BE2C (cell line): ENCODE data around the gene GPC6.
"Not testable (repeated sequence)": the region's sequence is repeated elsewhere in the genome, so short reads cannot be mapped to it uniquely, and the experiment has no call there.

Experiments
- DNase-seq: peaks from one replicate; pipeline ENCODE4 v3.0.0-alpha.2; 2020
- H3K27me3 ChIP-seq: fragments of 250-450 bp; sonication (Bioruptor Pico); 2 replicates; pipeline ENCODE4 v1.5.1; 2020; ENCODE audit warnings: mild to moderate bottlenecking
- H3K36me3 ChIP-seq: fragments of 250-450 bp; sonication (Bioruptor Pico); 2 replicates; pipeline ENCODE4 v1.5.1; 2020; ENCODE audit warnings: mild to moderate bottlenecking
- H3K4me1 ChIP-seq: fragments of 250-450 bp; sonication (Bioruptor Pico); 2 replicates; pipeline ENCODE4 v1.5.1; 2020
- H3K4me3 ChIP-seq: 2 replicates; pipeline ENCODE4 v1.5.1; 2011; ENCODE audit warnings: low read depth, low read length
- H3K9me3 ChIP-seq: fragments of 250-450 bp; sonication (Bioruptor Pico); 2 replicates; pipeline ENCODE4 v1.5.1; 2020
- TF ChIP-seq, protein P1 (sequence below): IDR thresholded peaks from 2 replicates; pipeline ENCODE4 v1.5.1; 2012; ENCODE audit warnings: mild to moderate bottlenecking, low read depth, low read length

Gene GPC6

GRCh38 chr13:93476175-93476574 lies 249.6 kb downstream of the GPC6 start:
- TF ChIP-seq, protein P1, sequence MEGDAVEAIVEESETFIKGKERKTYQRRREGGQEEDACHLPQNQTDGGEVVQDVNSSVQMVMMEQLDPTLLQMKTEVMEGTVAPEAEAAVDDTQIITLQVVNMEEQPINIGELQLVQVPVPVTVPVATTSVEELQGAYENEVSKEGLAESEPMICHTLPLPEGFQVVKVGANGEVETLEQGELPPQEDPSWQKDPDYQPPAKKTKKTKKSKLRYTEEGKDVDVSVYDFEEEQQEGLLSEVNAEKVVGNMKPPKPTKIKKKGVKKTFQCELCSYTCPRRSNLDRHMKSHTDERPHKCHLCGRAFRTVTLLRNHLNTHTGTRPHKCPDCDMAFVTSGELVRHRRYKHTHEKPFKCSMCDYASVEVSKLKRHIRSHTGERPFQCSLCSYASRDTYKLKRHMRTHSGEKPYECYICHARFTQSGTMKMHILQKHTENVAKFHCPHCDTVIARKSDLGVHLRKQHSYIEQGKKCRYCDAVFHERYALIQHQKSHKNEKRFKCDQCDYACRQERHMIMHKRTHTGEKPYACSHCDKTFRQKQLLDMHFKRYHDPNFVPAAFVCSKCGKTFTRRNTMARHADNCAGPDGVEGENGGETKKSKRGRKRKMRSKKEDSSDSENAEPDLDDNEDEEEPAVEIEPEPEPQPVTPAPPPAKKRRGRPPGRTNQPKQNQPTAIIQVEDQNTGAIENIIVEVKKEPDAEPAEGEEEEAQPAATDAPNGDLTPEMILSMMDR, result no peak
- no peaks in the 10 kb centered on the region for H3K27me3 ChIP-seq
- H3K4me1 ChIP-seq, result no peaks in the 10 kb centered on the region; the same call in 1 of the 2 replicates
- H3K9me3 ChIP-seq, result peaks cover 3% of the 10 kb centered on the region; the same call in 1 of the 2 replicates
- H3K4me3 ChIP-seq, result no peak overlapping the region
- no peaks in the 10 kb centered on the region for H3K36me3 ChIP-seq
- no peak for DNase-seq

DNA sequence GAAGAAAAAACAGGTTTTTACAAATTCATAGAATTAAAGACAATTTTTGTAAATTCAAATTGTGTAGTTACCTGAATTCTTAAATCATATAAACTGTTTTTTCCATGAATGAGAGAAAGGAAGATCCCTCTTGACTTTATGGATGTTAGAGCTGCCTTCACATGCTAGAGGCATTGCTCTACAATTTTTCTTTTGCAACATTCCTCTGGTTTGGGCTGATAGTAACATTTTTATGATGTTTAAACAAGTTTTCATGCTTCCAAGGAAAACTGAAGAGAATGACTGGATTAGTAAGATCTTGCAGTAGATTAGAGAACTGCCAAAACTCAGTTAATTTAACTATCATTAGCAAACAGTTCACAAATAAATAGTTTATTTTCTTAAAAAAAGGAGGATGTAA lies 250.6 kb downstream of the GPC6 start:
- H3K4me1 ChIP-seq, result no peaks in the 10 kb centered on the region; the same call in 1 of the 2 replicates
- no peaks in the 10 kb centered on the region for H3K27me3 ChIP-seq
- DNase-seq, result no peak
- no peak overlapping the region for H3K4me3 ChIP-seq
- TF ChIP-seq, protein P1, result no peak
- peaks cover 3% of the 10 kb centered on the region; the same call in 1 of the 2 replicates for H3K9me3 ChIP-seq
- no peaks in the 10 kb centered on the region for H3K36me3 ChIP-seq

GRCh38 chr13:93480553-93481106 lies 254.0 kb downstream of the GPC6 start:
- Histone ChIP-seq H3K27me3 (no peaks in the 10 kb centered on the region), H3K4me3 (no peak overlapping the region)

GRCh38 chr13:93496117-93496516 lies 269.5 kb downstream of the GPC6 start:
- not testable (repeated sequence) for DNase-seq, H3K36me3 ChIP-seq, H3K27me3 ChIP-seq, H3K4me3 ChIP-seq, H3K9me3 ChIP-seq
- peaks cover 14% of the 10 kb centered on the region for H3K4me1 ChIP-seq

More at GRCh38 chr13:93480553-93481106, 254.0 kb downstream of the GPC6 start:
- H3K9me3 ChIP-seq, result no peaks in the 10 kb centered on the region
- no peaks in the 10 kb centered on the region; the same call in 1 of the 2 replicates for H3K4me1 ChIP-seq
- no peaks in the 10 kb centered on the region for H3K36me3 ChIP-seq
- TF ChIP-seq, protein P1, result no peak
- DNase-seq, result no peak

DNA sequence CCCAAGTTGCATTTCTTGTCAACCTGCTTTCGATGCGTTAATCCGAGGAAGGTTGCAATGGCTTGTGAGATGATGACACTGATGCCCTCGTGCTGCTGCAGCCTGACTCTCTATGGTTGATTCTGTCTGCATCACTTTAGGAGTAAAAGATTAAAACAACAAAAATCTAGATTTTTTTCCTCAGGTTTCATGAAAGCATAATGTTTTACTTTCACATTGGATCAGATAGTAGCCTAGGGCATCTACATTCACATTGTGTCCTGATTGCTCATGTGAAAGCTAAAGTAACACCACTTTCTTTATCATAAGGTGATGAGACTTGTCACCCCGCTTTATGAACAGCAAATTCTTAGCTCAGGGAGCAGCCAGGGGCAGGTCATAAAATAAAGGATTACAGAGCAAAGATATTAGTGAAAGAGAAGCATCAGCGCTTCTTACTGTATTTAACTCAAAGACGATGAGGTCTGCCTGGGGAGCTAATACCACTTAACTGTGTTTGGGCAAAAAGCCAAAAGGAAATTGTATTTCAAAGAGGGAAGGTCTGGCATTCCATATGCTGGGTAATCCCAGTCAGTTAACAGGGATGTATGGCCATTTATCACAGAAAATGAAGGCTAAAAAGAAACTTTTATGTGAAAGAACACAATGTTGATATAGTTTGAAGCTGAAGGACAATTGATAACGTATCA lies 270.5 kb downstream of the GPC6 start:
- Histone ChIP-seq H3K4me1 (peaks cover 14% of the 10 kb centered on the region), H3K9me3 (no peaks in the 10 kb centered on the region), H3K36me3 (no peaks in the 10 kb centered on the region), H3K4me3 (peak overlapping the region; percentile 59), H3K27me3 (no peaks in the 10 kb centered on the region)
- peak; percentile 50 for DNase-seq
- TF ChIP-seq, protein P1, result no peak

DNA sequence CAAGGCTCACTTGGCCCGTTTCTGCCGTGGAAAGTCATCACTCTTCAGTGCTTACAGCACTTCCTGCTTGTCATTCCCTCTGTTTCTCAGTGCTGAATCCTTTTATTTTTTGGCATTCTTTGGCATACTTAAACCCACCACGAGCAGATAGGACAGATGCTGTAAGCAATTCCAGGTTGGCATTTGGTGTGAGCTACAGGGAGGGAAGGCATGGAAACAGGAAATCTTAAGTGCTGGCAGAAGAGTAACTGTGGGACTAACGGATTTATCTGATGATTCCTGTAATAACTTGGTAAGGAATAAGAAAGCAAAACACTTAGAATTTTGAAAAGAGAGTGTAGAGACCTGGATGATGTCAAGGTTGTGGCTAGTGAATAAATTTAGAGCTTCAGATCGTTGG lies 273.4 kb downstream of the GPC6 start:
- TF ChIP-seq, protein P1, result no peak
- peaks cover 17% of the 10 kb centered on the region for H3K4me1 ChIP-seq
- H3K4me3 ChIP-seq, result no peak overlapping the region
- no peaks in the 10 kb centered on the region for H3K27me3 ChIP-seq
- no peaks in the 10 kb centered on the region for H3K9me3 ChIP-seq
- no peaks in the 10 kb centered on the region for H3K36me3 ChIP-seq
- no peak for DNase-seq
